AG09309 (cell line): ENCODE data around the gene ASTN2.

ENCODE experiments used
- DNase-seq: peaks from one replicate; pipeline ENCODE4 v3.0.0-alpha.2; 2010; ENCODE audit warnings: low read depth
- H3K4me3 ChIP-seq: 2 replicates; pipeline ENCODE4 v1.5.1; 2011; ENCODE audit warnings: mild to moderate bottlenecking, low read depth, low read length, moderate library complexity; ENCODE audit not compliant: control insufficient read depth
- TF ChIP-seq, protein P1 (sequence below): IDR thresholded peaks from 2 replicates; pipeline ENCODE4 v1.5.1; 2011; ENCODE audit warnings: mild to moderate bottlenecking, low read depth, low read length, inconsistent platforms; ENCODE audit not compliant: insufficient read depth, control insufficient read depth; ENCODE audit errors: missing control alignments

ASTN2 gene

DNA sequence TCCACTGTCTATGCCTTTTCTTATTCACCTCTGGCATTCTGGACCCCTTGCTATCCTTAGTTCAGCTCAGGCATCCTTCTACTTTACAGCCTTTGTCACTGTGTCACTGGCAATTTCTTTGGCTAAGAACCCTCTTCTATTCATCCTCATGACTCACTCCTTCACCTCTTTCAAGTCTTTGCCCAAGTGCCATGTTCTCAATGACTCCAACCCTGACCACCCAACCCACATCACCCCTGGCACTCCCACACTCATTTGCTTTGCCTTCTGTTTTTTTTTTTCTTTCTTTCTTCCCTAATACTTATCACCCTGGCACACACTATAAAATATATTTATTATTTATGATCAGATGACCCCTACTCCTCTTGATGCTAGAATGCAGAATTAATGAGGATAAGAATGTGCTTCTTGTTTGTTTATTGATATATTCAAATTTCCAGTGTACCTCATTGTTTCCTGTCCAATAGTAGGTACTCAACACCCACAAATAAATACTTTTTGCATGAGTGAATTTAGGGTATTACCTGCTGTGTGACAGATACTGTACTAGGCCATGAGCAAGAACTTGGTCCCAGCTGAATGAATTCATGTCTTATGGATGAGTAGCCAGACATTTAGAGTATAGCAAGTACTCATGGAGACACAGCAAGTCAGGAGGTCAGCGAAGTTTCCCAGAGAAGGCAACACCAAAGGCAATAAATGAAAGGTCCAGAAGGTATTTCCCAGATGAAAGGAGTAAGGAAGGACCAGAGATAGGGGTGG, 1025.1 kb downstream of the ASTN2 start:
- no peak overlapping the region for H3K4me3 ChIP-seq
- DNase-seq, result no peak
- TF ChIP-seq, protein P1, sequence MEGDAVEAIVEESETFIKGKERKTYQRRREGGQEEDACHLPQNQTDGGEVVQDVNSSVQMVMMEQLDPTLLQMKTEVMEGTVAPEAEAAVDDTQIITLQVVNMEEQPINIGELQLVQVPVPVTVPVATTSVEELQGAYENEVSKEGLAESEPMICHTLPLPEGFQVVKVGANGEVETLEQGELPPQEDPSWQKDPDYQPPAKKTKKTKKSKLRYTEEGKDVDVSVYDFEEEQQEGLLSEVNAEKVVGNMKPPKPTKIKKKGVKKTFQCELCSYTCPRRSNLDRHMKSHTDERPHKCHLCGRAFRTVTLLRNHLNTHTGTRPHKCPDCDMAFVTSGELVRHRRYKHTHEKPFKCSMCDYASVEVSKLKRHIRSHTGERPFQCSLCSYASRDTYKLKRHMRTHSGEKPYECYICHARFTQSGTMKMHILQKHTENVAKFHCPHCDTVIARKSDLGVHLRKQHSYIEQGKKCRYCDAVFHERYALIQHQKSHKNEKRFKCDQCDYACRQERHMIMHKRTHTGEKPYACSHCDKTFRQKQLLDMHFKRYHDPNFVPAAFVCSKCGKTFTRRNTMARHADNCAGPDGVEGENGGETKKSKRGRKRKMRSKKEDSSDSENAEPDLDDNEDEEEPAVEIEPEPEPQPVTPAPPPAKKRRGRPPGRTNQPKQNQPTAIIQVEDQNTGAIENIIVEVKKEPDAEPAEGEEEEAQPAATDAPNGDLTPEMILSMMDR, result no peak

DNA sequence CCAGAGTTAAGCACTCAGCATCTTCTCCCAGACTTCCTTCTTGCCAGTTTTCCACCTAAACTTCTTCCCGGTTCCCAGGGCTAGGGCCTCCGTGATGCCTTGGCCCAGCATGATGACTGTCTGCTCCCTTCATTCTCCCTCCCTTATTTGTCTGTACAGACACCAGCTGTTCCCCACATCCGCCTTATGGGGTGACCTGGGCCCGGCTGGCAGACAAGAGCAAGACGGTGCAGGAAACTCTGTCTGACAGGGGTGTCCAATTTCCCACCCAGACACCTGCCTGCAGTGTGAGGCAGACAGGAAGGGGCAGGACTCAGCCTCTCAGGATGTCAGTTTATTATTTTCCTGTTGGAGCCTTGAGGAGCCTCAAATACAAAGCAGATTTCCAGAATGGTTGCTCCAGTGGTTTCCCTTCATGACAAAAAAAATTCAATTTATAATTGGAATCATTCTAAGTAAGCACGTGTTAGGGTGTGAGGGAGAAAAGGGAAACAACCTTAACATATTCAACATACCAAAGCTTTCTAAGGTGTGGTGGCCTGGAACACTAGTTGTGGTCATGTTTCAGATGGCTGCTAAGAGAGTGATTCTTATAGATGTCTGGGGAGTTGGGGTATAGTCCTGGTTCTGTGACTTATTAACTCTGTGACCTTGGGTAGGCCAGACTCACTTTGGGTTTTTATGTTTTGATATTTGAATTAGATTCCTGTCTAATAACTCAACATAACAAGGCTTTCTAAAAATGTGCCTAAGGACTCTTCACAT, 1026.7 kb downstream of the ASTN2 start:
- TF ChIP-seq, protein P1, result no peak
- H3K4me3 ChIP-seq, result no peak overlapping the region
- no peak for DNase-seq

DNA sequence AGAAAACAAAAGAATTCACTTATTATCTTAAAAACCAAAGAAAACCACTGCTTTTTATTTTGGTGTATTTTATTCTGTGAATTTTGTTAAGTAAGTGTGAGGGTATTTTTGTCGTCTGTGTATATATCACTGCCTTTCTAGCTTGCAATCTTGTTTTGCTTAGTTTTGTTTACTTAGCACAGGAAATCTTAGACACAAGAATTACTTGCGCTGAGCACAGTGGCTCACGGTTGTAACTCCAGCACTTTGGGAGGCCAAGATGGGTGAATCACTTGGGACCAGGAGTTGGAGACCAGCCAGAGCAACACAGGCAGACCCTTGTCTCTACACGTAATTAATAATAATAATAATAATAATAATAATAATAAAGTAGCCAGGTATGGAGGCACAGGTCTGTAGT, 1030.9 kb downstream of the ASTN2 start:
- TF ChIP-seq, protein P1, result no peak
- no peak for DNase-seq

DNA sequence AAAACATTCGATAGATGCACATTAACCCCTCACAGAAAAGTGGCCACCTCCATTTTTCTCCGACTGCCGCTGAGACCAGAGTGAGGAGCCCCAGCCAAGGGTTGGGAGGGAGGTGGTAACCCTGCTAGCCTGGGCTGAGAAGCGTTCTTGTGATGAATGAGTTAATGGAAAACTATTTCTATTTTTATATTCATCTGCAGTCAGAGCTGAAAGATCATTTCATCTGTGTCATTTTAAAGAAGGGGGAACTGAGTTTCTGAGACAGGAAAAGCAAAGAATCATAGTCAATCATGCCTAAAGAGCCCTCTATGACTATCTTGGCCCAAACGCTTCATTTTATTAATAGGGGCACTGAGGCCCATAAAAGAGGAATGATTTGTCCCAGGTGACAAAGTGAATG, 1031.7 kb downstream of the ASTN2 start:
- H3K4me3 ChIP-seq, result no peak overlapping the region
- TF ChIP-seq, protein P1, result no peak
- no peak for DNase-seq

More for the DNA sequence above, 1030.9 kb downstream of the ASTN2 start:
- H3K4me3 ChIP-seq, result no peak overlapping the region

DNA sequence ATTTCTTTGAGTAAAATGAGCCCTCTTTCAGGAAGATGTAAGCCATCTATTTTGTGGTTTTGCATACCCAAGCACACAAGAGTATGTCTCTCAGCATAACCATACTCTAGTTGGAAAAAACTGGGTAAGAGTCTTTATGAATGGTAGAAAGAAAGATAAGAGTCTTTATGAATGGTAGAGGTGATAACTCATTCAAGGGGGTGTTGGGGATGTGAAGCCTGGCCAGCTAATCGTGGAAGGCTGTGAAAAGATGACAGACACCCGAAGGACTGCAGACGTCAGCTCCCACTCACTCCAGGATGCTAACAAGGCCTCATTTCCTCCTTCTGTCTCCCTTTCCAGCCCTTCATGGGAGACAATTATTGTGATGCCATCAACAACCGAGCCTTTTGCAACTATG, 1032.8 kb downstream of the ASTN2 start:
- TF ChIP-seq, protein P1, result no peak
- H3K4me3 ChIP-seq, result no peak overlapping the region
- no peak for DNase-seq

DNA sequence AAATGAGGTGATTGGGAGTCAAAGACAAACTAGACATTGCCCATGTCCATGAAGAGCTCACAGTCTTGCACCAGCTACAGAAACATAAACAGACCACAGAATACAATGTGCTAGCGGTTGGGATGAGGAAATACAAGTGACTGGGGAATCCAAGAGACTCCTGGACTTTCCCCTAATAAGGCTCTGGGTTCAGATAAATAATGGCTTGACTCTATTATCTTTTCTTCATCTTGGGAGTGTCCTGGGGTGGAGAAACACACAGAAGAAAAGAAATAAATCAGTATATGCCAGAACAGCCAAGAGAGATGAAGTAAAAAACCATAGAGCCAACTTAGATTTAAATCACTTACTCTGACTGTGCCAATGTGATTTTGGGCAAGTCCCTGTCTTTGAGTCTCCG, 1033.5 kb downstream of the ASTN2 start:
- TF ChIP-seq, protein P1, result no peak
- H3K4me3 ChIP-seq, result no peak overlapping the region
- no peak for DNase-seq
